ENCODE data around the gene LRRC8A.
"Not testable (repeated sequence)": the region's sequence is repeated elsewhere in the genome, so short reads cannot be mapped to it uniquely, and the experiment has no call there.

Gene LRRC8A

DNA sequence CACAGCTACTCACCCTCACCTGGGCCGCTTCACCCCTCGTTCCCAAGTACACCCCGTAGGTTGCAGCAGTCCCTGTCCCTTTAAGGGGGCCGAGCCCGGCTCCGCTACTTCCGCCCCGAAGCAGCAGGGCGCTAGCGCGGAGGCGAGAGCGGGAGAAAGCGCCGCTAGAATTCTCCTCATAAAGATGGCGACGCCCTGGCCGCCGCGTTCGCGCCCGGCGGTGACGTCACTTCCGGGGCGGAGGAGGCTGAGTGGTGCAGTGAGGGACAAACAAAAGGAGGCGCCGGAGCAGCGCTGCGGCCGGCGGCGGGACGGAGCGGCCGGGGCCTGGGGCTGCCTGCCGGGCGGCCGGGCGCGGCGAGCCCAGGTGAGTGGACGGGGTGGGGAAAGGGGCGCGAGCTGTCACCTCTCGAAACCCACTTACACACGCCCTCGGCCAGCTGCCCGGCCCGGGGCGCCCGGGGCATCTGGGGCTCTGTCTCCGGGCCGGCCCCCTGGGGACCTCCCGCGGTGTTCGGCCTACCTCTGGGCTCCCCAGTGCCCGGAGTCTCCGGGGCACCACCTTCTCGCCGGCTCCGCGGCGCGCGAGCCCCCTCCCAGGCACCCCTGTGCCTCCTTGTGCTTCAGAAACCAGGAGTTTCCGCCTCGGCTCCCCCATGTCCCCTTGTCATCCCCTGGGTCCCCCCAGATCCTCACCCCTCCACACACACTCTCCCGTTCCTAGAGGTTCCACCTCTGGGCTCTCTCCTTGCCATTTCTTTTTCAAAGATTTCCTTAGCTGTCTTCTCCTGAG, at the start of gene LRRC8A, which contains the start of gene KYAT1:
Gene LRRC8A (plus strand): TSS at position 250 of the 793 bp plus-strand sequence. CDS start 25,032 bp downstream, outside the sequence.
Gene KYAT1 (minus strand): TSS at position 67 of the 793 bp plus-strand sequence. CDS start 36,545 bp downstream, outside the sequence.
- peak; percentile 95 for DNase-seq

DNA sequence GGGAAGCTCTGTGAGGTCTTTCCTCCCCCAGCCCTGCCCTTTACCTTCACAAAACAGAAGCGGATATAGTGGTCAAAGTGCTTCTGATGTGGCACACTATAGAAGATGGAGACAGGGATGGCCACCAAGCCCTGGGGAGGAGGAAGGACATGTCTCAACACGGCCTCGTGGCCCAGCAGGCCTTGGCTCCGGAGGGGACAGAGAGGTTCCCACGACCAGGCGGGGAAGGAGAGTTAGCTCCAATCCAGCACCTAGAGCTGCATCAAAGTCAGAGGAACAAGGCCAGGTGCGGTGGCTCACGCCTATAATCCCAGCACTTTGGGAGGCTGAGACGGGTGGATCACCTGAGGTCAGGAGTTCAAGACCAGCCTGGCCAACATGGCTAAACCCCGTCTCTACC, 48.2 kb upstream of the LRRC8A start:
- DNase-seq, result no peak

DNA sequence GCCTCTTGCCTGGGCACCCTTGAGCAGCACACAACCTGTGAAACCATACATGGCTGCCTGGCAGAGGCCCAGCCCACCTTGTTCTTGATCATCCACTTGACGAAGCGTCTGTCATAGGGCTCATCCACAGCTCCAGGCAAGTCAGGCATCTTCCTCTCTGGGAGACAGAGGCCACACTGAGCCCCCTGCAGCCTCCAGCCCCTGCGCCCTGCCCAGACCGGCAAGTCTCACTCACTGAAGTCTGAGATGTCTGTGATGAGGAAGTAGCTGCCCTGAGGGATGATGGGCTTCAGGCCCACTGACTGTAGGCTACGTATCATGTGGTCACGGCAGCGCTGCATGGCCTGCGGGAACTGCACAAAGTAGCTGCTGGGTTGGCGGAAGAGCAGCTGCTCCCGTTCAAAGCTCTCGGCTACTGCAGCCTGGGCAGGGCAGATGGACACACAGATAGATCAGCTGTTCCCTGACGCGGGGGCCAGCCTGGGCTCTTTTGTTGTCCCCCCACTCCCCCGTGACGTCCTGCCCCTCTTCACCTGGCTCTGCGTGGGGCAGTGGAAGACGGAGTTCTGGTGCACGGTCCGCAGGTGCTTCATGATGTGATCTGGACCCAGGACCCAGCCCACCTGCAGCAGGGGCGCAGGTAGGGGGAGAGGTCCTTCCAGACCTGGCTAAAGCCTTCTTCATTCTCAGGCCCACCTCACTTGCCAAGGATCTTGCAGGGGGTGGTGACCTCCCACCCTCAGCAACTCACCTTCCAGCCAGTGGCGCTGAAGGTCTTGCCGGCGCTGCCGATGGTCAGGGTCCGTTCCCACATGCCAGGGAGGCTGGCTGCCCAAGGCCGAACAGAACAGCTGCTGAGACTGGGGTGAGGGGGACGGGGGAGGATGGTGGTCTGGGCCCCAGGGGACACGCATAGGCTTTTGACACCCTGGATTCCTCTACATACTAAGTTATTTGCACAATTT, 46.4 kb upstream of the LRRC8A start:
- no peak for DNase-seq

DNA sequence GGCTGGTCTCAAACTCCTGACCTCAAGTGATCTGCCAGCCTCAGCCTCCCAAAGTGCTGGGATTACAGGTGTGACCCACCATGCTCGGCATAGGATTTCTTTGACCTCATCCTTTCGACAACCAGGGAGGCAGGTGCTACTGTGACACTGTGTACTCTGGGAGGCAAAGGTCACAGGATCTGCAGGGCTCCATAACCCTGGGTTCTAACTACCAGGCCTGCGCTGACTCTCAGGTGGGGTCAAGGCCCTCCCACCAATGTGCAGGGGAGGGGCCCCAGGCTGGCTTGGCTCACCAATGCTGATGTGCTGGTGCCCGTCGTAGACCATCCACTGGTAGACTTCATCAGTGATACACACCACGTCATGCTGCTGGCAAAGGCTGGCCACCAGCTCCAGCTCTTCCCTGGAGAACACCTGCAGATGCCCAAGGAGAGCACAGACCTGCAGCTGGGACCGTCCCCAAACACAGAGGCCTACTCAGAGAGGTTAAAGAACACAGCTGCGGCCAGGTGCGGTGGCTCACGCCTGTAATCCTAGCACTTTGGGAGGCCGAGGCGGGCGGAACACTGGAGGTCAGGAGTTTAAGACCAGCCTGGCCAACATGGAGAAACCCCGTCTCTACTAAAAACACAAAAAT, 45.3 kb upstream of the LRRC8A start:
- DNase-seq, result no peak

DNA sequence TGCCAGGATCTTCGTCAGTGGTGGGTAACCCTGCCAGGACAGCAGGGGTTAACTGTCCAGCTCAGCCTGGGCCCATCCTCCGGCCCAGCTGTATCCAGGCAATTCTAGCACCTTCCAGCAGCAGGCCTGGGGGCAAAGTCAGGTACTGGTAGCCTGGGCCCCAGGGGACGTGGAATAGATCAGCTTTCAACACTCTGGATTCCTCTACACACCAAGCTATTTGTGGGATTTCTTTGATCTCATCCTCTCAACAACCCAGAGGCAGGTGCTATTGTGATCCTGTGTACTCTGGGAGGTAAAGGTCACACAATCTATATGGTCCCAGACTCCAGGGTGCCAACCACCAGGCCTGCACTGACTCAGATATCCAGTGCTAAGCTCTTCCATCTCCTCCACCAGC, 43.6 kb upstream of the LRRC8A start:
- no peak for DNase-seq

DNA sequence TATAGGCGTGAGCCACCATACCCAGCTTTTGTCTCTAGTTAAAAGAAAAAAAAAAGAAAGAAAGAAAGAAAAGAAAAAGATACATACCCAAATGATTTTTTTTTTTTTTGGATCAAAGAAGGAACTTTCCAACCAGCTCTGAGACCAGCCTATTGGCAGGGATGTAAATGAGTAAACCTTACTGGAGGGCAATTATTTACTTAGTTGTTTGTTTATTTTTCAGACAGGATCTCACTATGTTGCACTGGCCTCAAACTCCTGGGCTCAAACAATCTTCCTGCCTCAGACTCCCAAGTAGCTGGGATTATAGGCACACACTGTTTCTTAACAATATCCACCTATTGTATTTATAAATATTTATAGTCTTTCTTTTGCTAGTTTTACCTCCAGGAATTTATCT, 41.4 kb upstream of the LRRC8A start:
- DNase-seq, result no peak

DNA sequence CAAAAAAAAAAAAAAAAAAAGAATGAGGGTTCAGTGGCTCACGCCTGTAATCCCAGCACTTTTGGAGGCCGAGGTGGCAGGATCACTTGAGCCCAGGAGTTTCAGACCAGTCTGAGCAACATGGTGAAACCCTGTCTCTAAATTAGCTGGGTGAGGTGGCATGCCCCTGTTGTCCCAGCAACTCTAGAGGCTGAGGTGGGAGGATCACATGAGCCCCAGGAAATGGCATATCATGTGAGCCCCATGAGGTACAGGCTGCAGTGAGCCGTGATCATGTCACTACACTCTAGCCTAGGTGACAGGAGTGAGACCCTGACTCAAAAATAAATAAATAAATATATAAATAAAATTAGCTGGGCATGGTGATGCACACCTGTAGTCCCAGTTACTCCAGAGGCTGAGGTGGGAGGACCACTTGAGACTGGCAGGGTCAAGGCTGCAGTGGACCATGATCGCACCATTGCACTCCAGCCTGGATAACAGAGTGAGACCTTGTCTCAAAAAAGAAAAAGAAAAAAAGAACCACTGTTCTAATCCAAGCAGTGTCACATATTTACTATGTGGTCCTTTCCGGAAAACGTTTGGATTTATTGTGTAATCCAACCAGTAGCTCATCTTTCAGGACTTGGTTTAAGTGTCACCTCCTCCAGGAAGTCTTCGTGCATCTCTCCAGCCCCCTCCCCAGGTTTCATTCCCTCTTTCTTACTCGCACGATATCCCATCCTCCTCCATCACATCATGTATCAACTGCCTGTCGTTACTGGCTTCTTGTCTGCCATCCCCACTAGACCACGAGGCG, 40.0 kb upstream of the LRRC8A start:
- no peak for DNase-seq

DNA sequence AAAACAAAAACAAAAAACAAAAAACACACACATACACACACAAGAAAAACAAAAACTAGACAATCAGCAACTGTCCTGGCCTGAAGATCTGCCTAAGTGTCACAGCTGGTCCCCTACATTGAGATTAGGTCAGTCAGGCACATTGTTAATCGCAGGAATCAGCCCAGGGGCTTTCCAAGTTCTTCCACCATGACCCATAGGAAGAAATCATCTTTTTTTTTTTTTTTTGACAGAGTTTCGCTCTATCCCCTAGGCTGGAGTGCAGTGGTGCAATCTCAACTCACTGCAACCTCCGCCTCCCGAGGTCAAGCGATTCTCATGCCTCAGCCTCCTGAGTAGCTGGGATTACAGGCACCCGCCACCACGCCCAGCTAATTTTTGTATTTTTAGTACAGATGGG, 38.8 kb upstream of the LRRC8A start:
- not testable (repeated sequence) for DNase-seq

- no peak for DNase-seq
Observed at GRCh38 chr9:128845186-128845931, 36.6 kb upstream of the LRRC8A start.

DNA sequence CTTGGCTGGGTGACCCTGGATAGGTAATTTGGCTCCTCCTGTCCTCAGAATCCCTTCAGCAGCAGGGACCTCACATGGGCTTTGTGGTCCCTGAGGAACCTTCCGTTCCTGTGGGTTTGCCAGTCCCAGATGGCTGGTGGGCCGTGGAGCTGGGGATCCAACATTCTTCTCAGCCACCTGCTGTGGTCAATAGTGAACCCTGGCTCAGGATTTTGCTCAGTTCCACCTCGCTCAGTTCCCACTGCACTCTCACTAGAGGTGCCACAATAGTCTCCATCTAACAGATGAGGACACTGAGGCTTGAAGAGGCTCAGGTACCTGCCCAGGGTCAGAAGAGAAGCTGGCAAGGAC, 35.3 kb upstream of the LRRC8A start:
- DNase-seq, result no peak

- no peak for DNase-seq
Observed at GRCh38 chr9:128847803-128848202, 34.1 kb upstream of the LRRC8A start.

- not testable (repeated sequence) for DNase-seq
Observed at GRCh38 chr9:128851024-128851423, 30.9 kb upstream of the LRRC8A start.

GRCh38 chr9:128851779-128852600, 29.9 kb upstream of the LRRC8A start:
- peak; percentile 10 for DNase-seq

DNA sequence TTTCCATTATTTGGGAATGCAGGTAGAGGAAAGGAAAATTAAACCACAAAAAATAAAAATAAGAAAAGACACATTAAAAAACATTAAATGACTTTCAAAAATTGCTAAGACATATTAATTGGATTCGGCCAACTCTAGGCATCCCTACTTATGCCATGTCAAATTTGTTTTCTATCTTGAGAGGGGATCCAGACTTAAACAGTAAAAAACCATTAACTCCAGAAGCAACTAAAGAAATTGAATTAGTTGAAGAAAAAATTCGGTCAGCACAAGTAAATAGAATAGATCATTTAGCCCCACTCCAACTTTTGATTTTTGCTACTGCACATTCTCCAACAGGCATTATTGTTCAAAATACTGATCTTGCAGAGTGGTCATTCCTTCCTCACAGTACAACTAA, 29.3 kb upstream of the LRRC8A start:
- not testable (repeated sequence) for DNase-seq

DNA sequence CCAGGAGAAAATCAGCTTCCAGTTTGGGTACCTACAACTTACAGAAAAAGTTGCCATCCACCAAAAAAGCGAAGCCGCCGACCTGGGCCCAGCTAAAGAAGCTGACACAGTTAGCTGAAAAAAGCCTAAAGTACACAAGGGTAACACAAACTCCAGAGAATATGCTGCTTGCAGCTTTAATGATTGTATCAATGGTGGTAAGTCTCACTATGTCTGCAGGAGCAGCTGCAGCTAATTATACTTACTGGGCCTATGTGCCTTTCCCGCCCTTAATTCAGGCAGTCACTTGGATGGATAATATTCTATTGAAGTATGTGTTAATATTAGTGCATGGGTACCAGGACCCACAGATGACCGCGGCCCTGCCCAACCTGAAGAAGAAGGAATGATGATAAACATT, 27.5 kb upstream of the LRRC8A start:
- DNase-seq, result not testable (repeated sequence)

- DNase-seq, result not testable (repeated sequence)
Observed at GRCh38 chr9:128858476-128858875, 23.5 kb upstream of the LRRC8A start.

DNA sequence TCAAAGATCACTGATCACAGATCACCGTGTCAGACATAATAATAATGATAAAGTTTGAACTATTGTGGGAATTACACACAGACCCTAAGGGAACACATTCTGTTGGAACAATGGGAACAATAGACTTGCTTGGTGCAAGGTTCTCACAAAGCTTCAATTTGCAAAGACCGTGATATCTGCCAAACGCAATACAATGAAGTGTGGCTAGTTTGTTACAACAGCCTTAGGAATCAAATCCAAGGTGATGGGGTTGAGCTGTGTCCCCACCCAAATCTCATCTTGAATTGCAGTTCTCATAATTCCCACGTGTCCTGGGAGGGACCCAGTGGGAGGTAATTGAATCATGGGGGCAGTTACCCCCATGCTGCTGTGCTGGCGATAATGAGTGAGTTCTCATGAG, 21.0 kb upstream of the LRRC8A start:
- DNase-seq, result no peak

GRCh38 chr9:128861501-128861900, 20.4 kb upstream of the LRRC8A start:
- DNase-seq, result no peak

GRCh38 chr9:128862401-128862851, 19.5 kb upstream of the LRRC8A start:
- DNase-seq, result no peak

- peak; percentile 75 for DNase-seq
Observed at GRCh38 chr9:128863647-128864046, 18.3 kb upstream of the LRRC8A start.
